GM12878 (cell line): ENCODE measurements around the gene KCNJ18. TPM values are rescaled to one million over a fixed set of nuclear protein-coding genes. Genes with fewer than 3 reads are reported as not detected.
"Not testable (repeated sequence)": the region's sequence is repeated elsewhere in the genome, so short reads cannot be mapped to it uniquely, and the experiment has no call there.

Experiments used
- ATAC-seq: fragments of 200-7000 bp; cut with Tn5 transposase; 3 replicates; pipeline ENCODE4 v1.9.1; 2020; ENCODE audit warnings: mild to moderate bottlenecking, moderate library complexity
- BruUV-seq: library from RNA; stranded (reverse); fragments of 400-500 nt; replicated peaks from 2 replicates; lab custom pipeline; 2021; lab: Mats Ljungman, UMichigan
- CTCF ChIA-PET: fragments of 300-600 bp; sonication (Branson Sonifier 250); formaldehyde crosslinking; extraction: SDS; loops from one replicate; lab custom pipeline; 2021; ENCODE audit warnings: inconsistent platforms; lab: Yijun Ruan, JAX
- POLR2A ChIA-PET: fragments of 350-600 bp; formaldehyde crosslinking; extraction: SDS; loops from one replicate; lab custom pipeline; 2021; ENCODE audit warnings: inconsistent platforms; lab: Charles Lee
- RAD21 ChIA-PET: fragments of 300-600 bp; sonication (Branson Sonifier 250); formaldehyde crosslinking; loops from one replicate; lab custom pipeline; 2023; ENCODE audit warnings: antibody characterized with exemption; ENCODE audit not compliant: unreplicated experiment; lab: Charles Lee
- SMC1A ChIA-PET: fragments of 300-600 bp; sonication (Branson Sonifier 250); formaldehyde crosslinking; loops from one replicate; lab custom pipeline; 2023; ENCODE audit not compliant: unreplicated experiment, uncharacterized antibody; lab: Charles Lee
- DNase-seq: peaks from one replicate; pipeline ENCODE4 v3.0.0-alpha.2; 2011; ENCODE audit warnings: low read depth, low spot score
- FAIRE-seq: peaks from 3 replicates; lab custom pipeline; 2011; peaks lifted over from hg19 to GRCh38; lab: Jason Lieb, UNC
- H2AFZ ChIP-seq: 2 replicates; pipeline ENCODE4 v1.6.0; 2011; ENCODE audit warnings: low read depth, low read length, control low read depth; ENCODE audit not compliant: control insufficient read depth
- H3K27ac ChIP-seq: 2 replicates; pipeline ENCODE4 v1.5.1; 2011; ENCODE audit warnings: control low read depth; ENCODE audit not compliant: control insufficient read depth, insufficient read depth
- H3K27me3 ChIP-seq, 2 experiments: replicated peaks in 1 of 2; 2 replicates each; pipeline versions ENCODE4 v1.6.0 to v1.6.1; 2011; ENCODE audit warnings: low read length in 1 of 2; ENCODE audit not compliant: control insufficient read depth in 2 of 2, insufficient read depth in 2 of 2
- H3K36me3 ChIP-seq, 2 experiments: 2 replicates each; pipeline ENCODE4 v1.5.1; 2011; ENCODE audit warnings: low read length in 1 of 2; ENCODE audit not compliant: control insufficient read depth in 2 of 2, insufficient read depth in 2 of 2
- H3K4me1 ChIP-seq: 2 replicates; pipeline ENCODE4 v1.6.1; 2011; ENCODE audit warnings: mild to moderate bottlenecking, low read length, moderate library complexity, mixed read lengths; ENCODE audit not compliant: control insufficient read depth, insufficient read depth
- H3K4me2 ChIP-seq: 2 replicates; pipeline ENCODE4 v1.6.0; 2011; ENCODE audit warnings: control low read depth; ENCODE audit not compliant: control insufficient read depth, insufficient read depth
- H3K4me3 ChIP-seq: fragments of 200-600 bp; sonication (generic); 2 replicates; pipeline ENCODE4 v1.5.1; 2016
- H3K79me2 ChIP-seq: 2 replicates; pipeline ENCODE4 v1.6.0; 2011; ENCODE audit warnings: low read length; ENCODE audit not compliant: control insufficient read depth, insufficient read depth
- H3K9ac ChIP-seq: 2 replicates; pipeline ENCODE4 v1.8.0; 2011; ENCODE audit warnings: low read length, control low read depth, mixed read lengths; ENCODE audit not compliant: control insufficient read depth, insufficient read depth
- H3K9me3 ChIP-seq: replicated peaks from 3 replicates; pipeline ENCODE4 v1.5.1; 2011; ENCODE audit warnings: mild to moderate bottlenecking, low read length; ENCODE audit not compliant: control insufficient read depth, insufficient read depth
- H4K20me1 ChIP-seq: 2 replicates; pipeline ENCODE4 v1.6.0; 2011; ENCODE audit not compliant: control insufficient read depth, insufficient read depth
- WGBS: methylation state at CpG from one replicate; pipeline ENCODE4 v1.1.6; 2016; ENCODE audit warnings: low lambda C conversion rate; ENCODE audit not compliant: insufficient replicate concordance, insufficient coverage; ENCODE audit errors: missing lambda C conversion rate; 5-methylcytosine and 5-hydroxymethylcytosine counted together
- in situ Hi-C: fragments of 300-500 bp; cut with MboI; formaldehyde crosslinking; loops from 9 replicates; pipeline ENCODE4 v1.14.3; 2018; ENCODE audit warnings: mixed read lengths
- intact Hi-C: fragments of 100-400 bp; cut with micrococcal nuclease; formaldehyde crosslinking; loops from one replicate; pipeline ENCODE4 v1.14.2; 2022; ENCODE audit not compliant: unreplicated experiment
- polyA plus RNA-seq, 11 experiments: library from polyadenylated mRNA; depleted of rRNA in 4 of 11; unstranded in 6 of 11; stranded (reverse) in 5 of 11; fragments of >200 nt; fragmentation: Nextera tagmentation in 4 of 11; fragmentation: Illumina TruSeq in 1 of 11; extraction: Ambion mirVana in 4 of 11; extraction: Trizol in 1 of 11; gene quantifications; 1 replicate in 1 of 11; 2 replicates in 10 of 11; pipeline versions ENCODE4 v1.2.1 to v1.2.3, GENCODE V29; 2011 to 2016; ENCODE audit warnings: inconsistent platforms in 2 of 11, missing spikeins in 2 of 11, low read depth in 1 of 11
- total RNA-seq, 4 experiments: library from RNA; depleted of rRNA in 3 of 4; stranded (reverse); fragments of >200 nt in 3 of 4; fragmentation: Illumina TruSeq in 1 of 4; extraction: Trizol in 1 of 4; gene quantifications; 2 replicates each; pipeline versions ENCODE4 v1.2.1 to v1.2.3, GENCODE V29; 2013 to 2021

The KCNJ18 gene
- total and polyA plus RNA-seq, 10 of the 15 experiments (the other 5 are each of a cell fraction or from before 2014, with no cell fraction given) = not detected

- not testable (repeated sequence) for H3K4me1 ChIP-seq, ATAC-seq
- in situ Hi-C loops = loop anchor here (25.0 kb wide), 6 partner anchors 92 to 917 kb away; no protein-coding TSS in a partner anchor
Observed at GRCh38 chr17:21670361-21671155, 21.8 kb upstream of the KCNJ18 start.

GRCh38 chr17:21671437-21671836 is 20.9 kb upstream of the KCNJ18 start:
- H3K36me3 ChIP-seq, H3K4me1 ChIP-seq, POLR2A ChIA-PET, H3K27ac ChIP-seq, H3K27me3 ChIP-seq, H3K9me3 ChIP-seq, CTCF ChIA-PET, H4K20me1 ChIP-seq, H2AFZ ChIP-seq, H3K4me3 ChIP-seq, BruUV-seq, RAD21 ChIA-PET, H3K9ac ChIP-seq, DNase-seq, H3K79me2 ChIP-seq, intact Hi-C loops, FAIRE-seq, H3K4me2 ChIP-seq, SMC1A ChIA-PET, ATAC-seq: not testable (repeated sequence)
- 10% methylated on average over 2 of the region's 2 CpGs for WGBS
- in situ Hi-C loops = loop anchor here (25.0 kb wide), 6 partner anchors 91 to 916 kb away; no protein-coding TSS in a partner anchor

More at GRCh38 chr17:21670361-21671155, 21.8 kb upstream of the KCNJ18 start:
- H3K27me3 ChIP-seq, RAD21 ChIA-PET, H2AFZ ChIP-seq, FAIRE-seq, POLR2A ChIA-PET, intact Hi-C loops, DNase-seq, BruUV-seq, H3K4me2 ChIP-seq, H3K9me3 ChIP-seq, H3K9ac ChIP-seq, H3K79me2 ChIP-seq, H3K36me3 ChIP-seq, SMC1A ChIA-PET, H3K4me3 ChIP-seq, H3K27ac ChIP-seq, H4K20me1 ChIP-seq, CTCF ChIA-PET: not testable (repeated sequence)
- 11% methylated on average over 8 of the region's 8 CpGs for WGBS

- H3K4me2 ChIP-seq, CTCF ChIA-PET, FAIRE-seq, H4K20me1 ChIP-seq, BruUV-seq, ATAC-seq, H3K4me3 ChIP-seq, SMC1A ChIA-PET, POLR2A ChIA-PET, H3K27ac ChIP-seq, H2AFZ ChIP-seq, H3K79me2 ChIP-seq, DNase-seq, H3K9ac ChIP-seq, H3K9me3 ChIP-seq, RAD21 ChIA-PET, intact Hi-C loops, H3K27me3 ChIP-seq, H3K4me1 ChIP-seq, H3K36me3 ChIP-seq: not testable (repeated sequence)
- in situ Hi-C loops = loop anchor here (25.0 kb wide), 6 partner anchors 90 to 915 kb away; no protein-coding TSS in a partner anchor
- 37% methylated on average over 4 of the region's 4 CpGs for WGBS
Observed at GRCh38 chr17:21671871-21672270, 20.5 kb upstream of the KCNJ18 start.
